ENCODE results near the gene HUWE1.

GRCh38 chrX:53684415-53685192 is 1.9 kb downstream of the HUWE1 start:
- TF ChIP-seq CTCF (IDR thresholded peaks at IDR 0.05) = no peak
- TF ChIP-seq POLR2A (IDR thresholded peaks at IDR 0.05) = no peak
- no peak for TF ChIP-seq POLR2AphosphoS5 (IDR thresholded peaks at IDR 0.05)

All from transverse colon (tissue), 4 donors.